HepG2 (cell line): ENCODE data around the gene TBC1D5. TPM values are rescaled to one million over a fixed set of nuclear protein-coding genes. Genes with fewer than 3 reads are reported as not detected.
A peak's percentile ranks its signal among the peaks of the same experiment; 100 is the strongest.

Source experiments
- ATAC-seq: fragments of 200-7000 bp; cut with Tn5 transposase; 3 replicates; pipeline ENCODE4 v1.9.1; 2020; ENCODE audit warnings: mild to moderate bottlenecking, moderate library complexity
- BruUV-seq: library from RNA; stranded (reverse); fragments of 400-500 nt; replicated peaks from 2 replicates; lab custom pipeline; 2021; lab: Mats Ljungman, UMichigan
- CTCF ChIA-PET: fragments of 300-600 bp; formaldehyde crosslinking; extraction: SDS; loops from one replicate; lab custom pipeline; 2021; ENCODE audit warnings: low total read pairs, inconsistent platforms, low intra/inter-chr PET ratio; lab: Yijun Ruan, JAX
- POLR2A ChIA-PET: fragments of 350-600 bp; sonication (Branson Sonifier 250); formaldehyde crosslinking; loops from one replicate; lab custom pipeline; 2020; ENCODE audit warnings: antibody characterized with exemption, inconsistent platforms; lab: Yijun Ruan, JAX
- DNase-seq: peaks from one replicate; pipeline ENCODE4 v3.0.0-alpha.2; 2015; ENCODE audit warnings: low spot score
- FAIRE-seq: peaks from 3 replicates; lab custom pipeline; 2011; peaks lifted over from hg19 to GRCh38; lab: Jason Lieb, UNC
- H2AFZ ChIP-seq: one replicate; pipeline ENCODE4 v1.6.1; 2011; ENCODE audit warnings: low read length, inconsistent platforms
- H3K27ac ChIP-seq: fragments of 300-600 bp; 3 replicates; pipeline ENCODE4 v1.8.0; 2011; ENCODE audit warnings: mixed run types, mild to moderate bottlenecking, mixed read lengths, low read length, inconsistent platforms; ENCODE audit not compliant: insufficient read depth; ENCODE audit errors: extremely low read length
- H3K27me3 ChIP-seq, 2 experiments: fragments of 200-600 bp in 1 of 2; 2 replicates in 1 of 2; 3 replicates in 1 of 2; pipeline versions ENCODE4 v1.6.0 to v1.8.0; 2011; ENCODE audit warnings: low read length in 2 of 2, mild to moderate bottlenecking in 2 of 2, moderate library complexity in 2 of 2, inconsistent platforms in 1 of 2; ENCODE audit not compliant: insufficient read depth in 2 of 2, control insufficient read depth in 1 of 2
- H3K36me3 ChIP-seq, 2 experiments: fragments of 200-600 bp in 1 of 2; replicated peaks in 1 of 2; 2 replicates in 1 of 2; 3 replicates in 1 of 2; pipeline versions ENCODE4 v1.5.1 to v1.8.0; 2011; ENCODE audit warnings: low read length in 2 of 2, inconsistent platforms in 1 of 2; ENCODE audit not compliant: insufficient read depth in 2 of 2, control insufficient read depth in 1 of 2
- H3K4me1 ChIP-seq: 2 replicates; pipeline ENCODE4 v1.5.1; 2012; ENCODE audit warnings: low read length, inconsistent platforms; ENCODE audit not compliant: insufficient read depth
- H3K4me2 ChIP-seq: 2 replicates; pipeline ENCODE4 v1.6.0; 2011; ENCODE audit warnings: low read depth, low read length, inconsistent platforms
- H3K4me3 ChIP-seq, 3 experiments: fragments of 200-600 bp in 1 of 3; sonication (generic), shearing (Covaris generic) in 1 of 3; replicated peaks in 1 of 3; 2 replicates each; pipeline ENCODE4 v1.5.1; 2011 to 2016; ENCODE audit warnings: low read length in 3 of 3, inconsistent platforms in 2 of 3, low read depth in 2 of 3, mild to moderate bottlenecking in 2 of 3, control low read depth in 1 of 3, mixed read lengths in 1 of 3; ENCODE audit not compliant: insufficient read depth in 1 of 3
- H3K79me2 ChIP-seq: one replicate; pipeline ENCODE4 v1.6.1; 2011; ENCODE audit warnings: low read length, inconsistent platforms; ENCODE audit not compliant: insufficient read depth
- H3K9ac ChIP-seq: 2 replicates; pipeline ENCODE4 v1.6.0; 2011; ENCODE audit warnings: mild to moderate bottlenecking, low read depth, low read length, inconsistent platforms; ENCODE audit not compliant: insufficient read depth
- H3K9me3 ChIP-seq: 2 replicates; pipeline ENCODE4 v1.5.1; 2012; ENCODE audit warnings: mild to moderate bottlenecking, low read length
- H4K20me1 ChIP-seq: 2 replicates; pipeline ENCODE4 v1.6.0; 2011; ENCODE audit warnings: inconsistent platforms, mild to moderate bottlenecking, low read length, moderate library complexity; ENCODE audit not compliant: insufficient read depth
- CEBPB ChIP-seq: IDR thresholded peaks from 2 replicates; pipeline ENCODE4 v1.6.1; 2011; ENCODE audit warnings: low read depth, low read length, improper control_type of control experiment, borderline replicate concordance
- CEBPG ChIP-seq: IDR thresholded peaks from 2 replicates; pipeline ENCODE4 v1.6.1; 2016
- GATAD2A ChIP-seq: IDR thresholded peaks from 2 replicates; pipeline ENCODE4 v1.6.1; 2016
- MAFF ChIP-seq: IDR thresholded peaks from 2 replicates; pipeline ENCODE4 v1.6.1; 2011; ENCODE audit warnings: low read depth, low read length, improper control_type of control experiment
- MAFK ChIP-seq, 2 experiments: IDR thresholded peaks in 1 of 2; conservative IDR thresholded peaks in 1 of 2; 2 replicates each; pipeline ENCODE4 v1.6.1; 2011; ENCODE audit warnings: improper control_type of control experiment in 2 of 2, low read length in 2 of 2
- RBM22 ChIP-seq: fragments of 200-400 bp; formaldehyde crosslinking; optimal IDR thresholded peaks from 2 replicates; pipeline ENCODE3; 2017; ENCODE audit warnings: mild to moderate bottlenecking, low read length, moderate library complexity
- SOX13 ChIP-seq, 3 experiments: fragments of 450-650 bp in 1 of 3; sonication (generic) in 1 of 3; formaldehyde crosslinking in 1 of 3; IDR thresholded peaks in 2 of 3; conservative IDR thresholded peaks in 1 of 3; 2 replicates each; pipeline versions ENCODE4 v1.5.0 to v1.6.1; 2016 to 2020; ENCODE audit warnings: antibody characterized with exemption in 1 of 3, mild to moderate bottlenecking in 1 of 3, missing compliant biosample characterization in 1 of 3, missing genetic modification reagents in 1 of 3, moderate library complexity in 1 of 3
- SOX5 ChIP-seq: IDR thresholded peaks from 2 replicates; pipeline ENCODE4 v1.6.1; 2016; ENCODE audit warnings: borderline replicate concordance
- TEF ChIP-seq: sonication (generic); formaldehyde crosslinking; IDR thresholded peaks from 2 replicates; pipeline ENCODE4 v1.5.0; 2020; ENCODE audit warnings: missing genetic modification reagents
- TRIM24 ChIP-seq: sonication (generic); formaldehyde crosslinking; IDR thresholded peaks from 2 replicates; pipeline ENCODE4 v1.8.0; 2022; ENCODE audit warnings: mild to moderate bottlenecking, missing genetic modification reagents
- ZNF382 ChIP-seq: sonication (generic); formaldehyde crosslinking; IDR thresholded peaks from 2 replicates; pipeline ENCODE4 v1.5.0; 2020; ENCODE audit warnings: missing genetic modification reagents, mild to moderate bottlenecking, borderline replicate concordance
- WGBS: methylation state at CpG from one replicate; pipeline ENCODE4 v1.1.6; 2017; ENCODE audit warnings: low lambda C conversion rate; 5-methylcytosine and 5-hydroxymethylcytosine counted together
- in situ Hi-C: cut with HindIII; loops from 2 replicates; pipeline ENCODE4 v1.10.0; 2017; ENCODE audit warnings: low pct_unique_long_range_greater_than_20kb; ENCODE audit not compliant: extremely low pct_ligation_motif_present
- intact Hi-C: fragments of 100-400 bp; cut with micrococcal nuclease; formaldehyde crosslinking; loops from one replicate; pipeline ENCODE4 v1.10.0; 2022; ENCODE audit not compliant: unreplicated experiment
- polyA plus RNA-seq, 8 experiments: library from polyadenylated mRNA; depleted of rRNA in 3 of 8; stranded (reverse) in 7 of 8; unstranded in 1 of 8; fragments of >200 nt; fragmentation: Illumina TruSeq in 4 of 8; extraction: Trizol in 4 of 8; gene quantifications; 2 replicates each; pipeline versions ENCODE4 v1.2.1 to v1.2.3, GENCODE V29; 2011 to 2016; ENCODE audit warnings: low read depth in 4 of 8, missing spikeins in 1 of 8, mixed read lengths in 1 of 8; ENCODE audit not compliant: insufficient read depth in 1 of 8
- total RNA-seq, 5 experiments: library from RNA; depleted of rRNA; stranded (reverse); fragments of >200 nt; fragmentation: Illumina TruSeq; extraction: Trizol; gene quantifications; 2 replicates each; pipeline ENCODE4 v1.2.3, GENCODE V29; 2016; ENCODE audit warnings: low read depth in 1 of 5

Gene TBC1D5
- total and polyA plus RNA-seq, 2 of the 13 experiments (the other 11 are each of a cell fraction or from before 2014, with no cell fraction given), result 19.2 to 33.3 TPM

- WGBS, result 89% methylated on average over 3 of the region's 3 CpGs
- intact Hi-C loops (no loop called here), in situ Hi-C loops (no loop called here)
- Histone ChIP-seq H3K4me2 (no peak overlapping the region), H3K9me3 (no peaks in the 10 kb centered on the region), H4K20me1 (no peaks in the 10 kb centered on the region), H3K36me3 (no peaks in the 10 kb centered on the region), H3K9ac (no peak overlapping the region), H2AFZ (no peak overlapping the region), H3K27ac (no peak overlapping the region), H3K4me3 (no peak overlapping the region), H3K27me3 (no peaks in the 10 kb centered on the region), H3K79me2 (no peaks in the 10 kb centered on the region), H3K4me1 (peaks cover 14% of the 10 kb centered on the region; the same call in 1 of the 2 replicates)
- CTCF ChIA-PET, result no interaction called here
- no peak for DNase-seq
- no peak for ATAC-seq
- TF ChIP-seq GATAD2A, result peak; percentile 36; the same call in 1 of the 2 replicates
- no peak for TF ChIP-seq SOX13 (IDR thresholded peaks at IDR 0.05)
- peak in 1 of 2 experiments; percentile 67; a peak in 2 of 4 replicates for TF ChIP-seq SOX13 (CRISPR knock-in tag; conservative IDR thresholded peaks at IDR 0.05 in 1 of 2, IDR thresholded peaks at IDR 0.05 in 1 of 2)
- no peak for TF ChIP-seq RBM22
- peak; percentile 53; the same call in 1 of the 2 replicates for TF ChIP-seq SOX5
- peak; percentile 90 for TF ChIP-seq CEBPB
- no peak for TF ChIP-seq ZNF382
- TF ChIP-seq TEF (CRISPR knock-in tag), result peak; percentile 96
- TF ChIP-seq CEBPG (CRISPR knock-in tag), result peak; percentile 93
- BruUV-seq, result no TSS peak
- no peak for FAIRE-seq
- POLR2A ChIA-PET, result no interaction called here
Observed at GRCh38 chr3:17384567-17385296, 357.7 kb downstream of the TBC1D5 start.

- BruUV-seq, result no TSS peak
- no peak for FAIRE-seq
- 100% methylated on average over 1 of the region's 1 CpG for WGBS
- peaks cover 4 to 20% of the 10 kb centered on the region in 2 experiments; a peak in 4 of 5 replicates for H3K36me3 ChIP-seq
- no peaks in the 10 kb centered on the region for H3K79me2 ChIP-seq
- no peaks in the 10 kb centered on the region for H3K9me3 ChIP-seq
- H3K27me3 ChIP-seq, result no peaks in the 10 kb centered on the region
- H3K4me2 ChIP-seq, result no peak overlapping the region
- H3K4me3 ChIP-seq, result no peak overlapping the region
- no peak overlapping the region for H3K27ac ChIP-seq
- DNase-seq, result no peak
- H2AFZ ChIP-seq, result no peak overlapping the region
- no peaks in the 10 kb centered on the region for H4K20me1 ChIP-seq
- TF ChIP-seq MAFK (conservative IDR thresholded peaks at IDR 0.05 in 1 of 2, IDR thresholded peaks at IDR 0.05 in 1 of 2; ENCODE audit: low read length in 2 of 2) (peak in 1 of 2 experiments; percentile 35; a peak in 1 of 4 replicates), MAFF (peak; percentile 23; the same call in 1 of the 2 replicates), TRIM24 (CRISPR knock-in tag) (no peak)
- POLR2A ChIA-PET, result no interaction called here
- in situ Hi-C loops, result no loop called here
- ATAC-seq, result no peak
- intact Hi-C loops, result no loop called here
- H3K9ac ChIP-seq, result no peak overlapping the region
- H3K4me1 ChIP-seq, result no peaks in the 10 kb centered on the region
- CTCF ChIA-PET, result no interaction called here
Observed at GRCh38 chr3:17373304-17373703, 369.1 kb downstream of the TBC1D5 start.
